GM12878 (cell line): ENCODE measurements around the gene NFKBIA. TPM values are rescaled to one million over a fixed set of nuclear protein-coding genes. Genes with fewer than 3 reads are reported as not detected.

ENCODE experiments used
- PRDM15 ChIP-seq: fragments of 450-650 bp; formaldehyde crosslinking; IDR thresholded peaks from 2 replicates; pipeline ENCODE4 v1.4.0; 2020; ENCODE audit warnings: mild to moderate bottlenecking, moderate library complexity
- polyA plus RNA-seq, 11 experiments: library from polyadenylated mRNA; depleted of rRNA in 4 of 11; unstranded in 6 of 11; stranded (reverse) in 5 of 11; fragments of >200 nt; fragmentation: Nextera tagmentation in 4 of 11; fragmentation: Illumina TruSeq in 1 of 11; extraction: Ambion mirVana in 4 of 11; extraction: Trizol in 1 of 11; gene quantifications; 1 replicate in 1 of 11; 2 replicates in 10 of 11; pipeline versions ENCODE4 v1.2.1 to v1.2.3, GENCODE V29; 2011 to 2016; ENCODE audit warnings: inconsistent platforms in 2 of 11, missing spikeins in 2 of 11, low read depth in 1 of 11
- total RNA-seq, 4 experiments: library from RNA; depleted of rRNA in 3 of 4; stranded (reverse); fragments of >200 nt in 3 of 4; fragmentation: Illumina TruSeq in 1 of 4; extraction: Trizol in 1 of 4; gene quantifications; 2 replicates each; pipeline versions ENCODE4 v1.2.1 to v1.2.3, GENCODE V29; 2013 to 2021

The NFKBIA gene
- total and polyA plus RNA-seq, 10 of the 15 experiments (the other 5 are each of a cell fraction or from before 2014, with no cell fraction given) = 123 to 419 (median 267) TPM

- TF ChIP-seq PRDM15 (CRISPR knock-in tag) = no peak
- TF ChIP-seq, all 136 proteins: peak for 0
These were observed 52.7 kb downstream of the NFKBIA start (continued) for GRCh38 chr14:35351897-35352273.

Other genes starting within 250 kb of the NFKBIA start
- gene PSMA6, start 112.4 kb downstream of the NFKBIA start, total RNA-seq (2014; rRNA removed) = 267 and 276 TPM in 2 replicates
- gene PSMA6, start 112.4 kb downstream of the NFKBIA start, total RNA-seq (2014; rRNA removed; fragmentation: Illumina TruSeq; extraction: Trizol) = 349 and 352 TPM in 2 replicates
- gene PSMA6, start 112.4 kb downstream of the NFKBIA start, total RNA-seq (2021) = 347 and 354 TPM in 2 replicates
- 393 and 528 TPM in 2 replicates for gene PSMA6, start 112.4 kb downstream of the NFKBIA start, polyA plus RNA-seq (2011; rRNA removed)
- 411 and 494 TPM in 2 replicates for gene PSMA6, start 112.4 kb downstream of the NFKBIA start, polyA plus RNA-seq (2014; fragmentation: Illumina TruSeq; extraction: Trizol)
- 1,000 to 10,000 TPM; 1,136 to 1,363 TPM for gene PSMA6, start 112.4 kb downstream of the NFKBIA start, polyA plus RNA-seq (2014; fragmentation: Nextera tagmentation; extraction: Ambion mirVana)
- 284 and 356 TPM in 2 replicates for gene PSMA6, start 112.4 kb downstream of the NFKBIA start, polyA plus RNA-seq (2014; rRNA removed)
- gene PSMA6, start 112.4 kb downstream of the NFKBIA start, polyA plus RNA-seq (2016; fragmentation: Nextera tagmentation; extraction: Ambion mirVana) = 100 to 1,000 TPM; 712 to 730 TPM
- not detected in 2 replicates for gene INSM2, start 129.4 kb upstream of the NFKBIA start, total RNA-seq (2014; rRNA removed)
- gene INSM2, start 129.4 kb upstream of the NFKBIA start, total RNA-seq (2014; rRNA removed; fragmentation: Illumina TruSeq; extraction: Trizol) = not detected in 2 replicates
- not detected in 2 replicates for gene INSM2, start 129.4 kb upstream of the NFKBIA start, total RNA-seq (2021)
- gene INSM2, start 129.4 kb upstream of the NFKBIA start, polyA plus RNA-seq (2011; rRNA removed) = not detected in 2 replicates
- 0.05 TPM in 1 of 2 replicates, not detected in the other for gene INSM2, start 129.4 kb upstream of the NFKBIA start, polyA plus RNA-seq (2014; fragmentation: Illumina TruSeq; extraction: Trizol)
- gene INSM2, start 129.4 kb upstream of the NFKBIA start, polyA plus RNA-seq (2014; fragmentation: Nextera tagmentation; extraction: Ambion mirVana) = not detected
- 0.06 TPM in 1 of 2 replicates, not detected in the other for gene INSM2, start 129.4 kb upstream of the NFKBIA start, polyA plus RNA-seq (2014; rRNA removed)
- not detected for gene INSM2, start 129.4 kb upstream of the NFKBIA start, polyA plus RNA-seq (2016; fragmentation: Nextera tagmentation; extraction: Ambion mirVana)